SHP77 (cell line): ENCODE results near the gene GSG1L.
"Not testable (repeated sequence)": the region's sequence is repeated elsewhere in the genome, so short reads cannot be mapped to it uniquely, and the experiment has no call there.

Experiments used
- DNase-seq, 2 experiments: peaks; one replicate each; lab custom pipeline; 2025; lab: John Stamatoyannopoulos, UW

Gene GSG1L

DNA sequence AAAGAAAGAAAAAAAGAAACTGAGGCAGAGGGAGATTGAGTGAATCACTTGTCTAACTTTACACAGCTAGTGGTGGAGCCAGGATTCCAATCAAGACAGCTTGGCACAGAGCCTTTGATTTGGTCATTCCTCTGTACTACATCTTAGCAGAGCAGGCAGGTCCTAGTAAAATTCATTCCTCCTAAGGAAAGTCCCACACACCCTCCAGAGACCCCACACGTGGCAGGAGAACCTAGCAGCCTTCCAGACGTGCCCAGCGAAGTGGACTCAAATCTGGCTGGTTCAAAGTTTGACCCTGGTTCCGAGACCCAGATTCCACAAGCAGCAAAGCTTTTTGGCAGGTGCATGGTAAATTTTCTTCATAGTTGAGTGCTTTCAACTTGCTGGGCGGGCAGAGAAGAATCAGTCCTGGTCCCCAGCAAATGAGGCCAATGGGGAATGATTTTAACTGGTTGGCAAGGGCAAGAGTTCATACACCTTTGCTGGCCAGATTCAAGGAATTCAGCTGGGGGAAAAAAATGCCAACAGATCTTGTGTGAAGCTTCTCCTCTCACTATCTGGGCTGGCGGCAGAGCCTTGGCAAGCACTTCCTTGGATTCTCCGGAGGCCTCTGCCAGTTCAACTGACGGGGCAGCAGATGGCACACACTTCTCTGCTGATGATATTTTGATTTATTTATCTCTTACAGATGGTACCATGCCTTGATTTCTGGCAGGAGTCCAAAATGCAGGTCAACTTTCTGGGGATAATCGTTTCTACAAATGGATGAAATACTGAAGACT is 82.4 kb downstream of the GSG1L start:
- DNase-seq: no peak

- DNase-seq: no peak
These were observed 83.3 kb downstream of the GSG1L start for GRCh38 chr16:27980076-27980775.

GRCh38 chr16:27979668-27980067 is 83.8 kb downstream of the GSG1L start:
- not testable (repeated sequence) for DNase-seq

GRCh38 chr16:27978876-27979275 is 84.6 kb downstream of the GSG1L start:
- DNase-seq: no peak

- no peak for DNase-seq
These were observed 85.5 kb downstream of the GSG1L start for GRCh38 chr16:27977966-27978365.

GRCh38 chr16:27976990-27977389 is 86.5 kb downstream of the GSG1L start:
- DNase-seq: no peak

DNA sequence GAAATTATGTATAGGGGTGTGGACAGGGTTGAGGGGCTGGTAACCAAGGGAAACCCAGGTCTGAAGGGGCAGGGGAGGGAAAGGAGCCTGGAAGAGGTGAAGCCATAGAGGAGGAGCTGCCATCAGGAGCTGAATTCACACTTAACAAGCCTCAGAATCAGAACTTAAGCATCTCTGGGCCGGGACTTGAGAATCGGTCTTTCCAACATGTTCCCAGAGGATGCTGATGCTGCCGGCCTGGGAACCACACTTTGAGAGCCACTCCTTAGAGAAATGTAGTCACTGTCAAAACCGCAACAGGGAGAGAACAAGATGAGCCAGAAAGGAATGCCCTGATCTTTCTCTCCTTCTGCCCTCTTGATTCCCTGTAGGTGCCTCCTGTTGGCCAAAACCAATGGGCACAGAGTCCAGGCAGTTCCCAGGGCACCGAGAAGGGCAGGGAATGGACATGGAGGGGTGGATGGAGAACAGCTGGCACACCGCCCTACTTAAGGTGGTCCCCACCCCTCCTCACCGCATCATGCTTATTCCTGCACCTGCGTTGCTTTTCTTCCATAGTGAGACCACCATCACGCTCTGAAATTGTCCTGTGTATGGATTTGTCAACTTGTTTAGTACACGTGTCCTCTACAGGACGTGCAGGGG is 88.5 kb downstream of the GSG1L start:
- no peak for DNase-seq

GRCh38 chr16:27973678-27974077 is 89.8 kb downstream of the GSG1L start:
- DNase-seq: no peak

DNA sequence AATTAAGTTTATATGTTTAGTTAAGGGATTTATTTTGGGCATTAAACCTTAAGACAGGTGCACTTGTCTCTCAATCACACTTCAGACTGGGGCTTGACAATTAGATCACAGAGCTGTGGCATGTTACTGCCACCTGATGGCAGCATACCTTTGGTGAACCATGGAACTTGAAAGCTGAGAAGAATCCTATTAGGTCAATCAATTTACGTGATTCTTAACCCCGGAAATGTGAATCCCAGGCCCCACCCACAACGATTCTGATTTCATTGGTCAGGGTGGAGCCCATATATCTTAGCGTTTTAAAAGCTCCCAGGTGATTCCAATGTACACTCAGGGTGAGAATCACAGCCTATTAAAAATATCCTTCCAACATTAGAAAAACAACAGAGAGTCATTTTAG is 91.0 kb downstream of the GSG1L start:
- peak; percentile 67 to 68 for DNase-seq

GRCh38 chr16:27969574-27969973 is 93.9 kb downstream of the GSG1L start:
- DNase-seq: no peak

DNA sequence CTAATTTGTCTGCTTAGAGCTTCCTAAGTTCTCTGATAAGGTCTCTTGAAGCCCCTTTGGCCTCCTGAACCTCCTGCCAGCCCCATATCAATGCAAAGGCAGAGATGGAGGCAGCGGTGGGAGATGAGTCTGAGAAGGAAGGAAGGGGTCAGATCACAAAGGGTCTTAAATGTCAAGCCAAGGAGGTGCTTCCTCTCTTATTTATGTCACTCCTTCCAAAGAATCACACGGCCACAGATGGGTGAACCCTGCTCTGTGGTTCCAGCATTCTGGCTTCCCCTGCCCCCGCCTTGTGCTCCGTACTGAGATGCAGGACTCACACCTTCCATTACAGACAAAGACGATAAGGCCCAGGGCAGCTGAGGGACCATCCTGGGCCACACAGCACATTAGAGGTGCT is 96.3 kb downstream of the GSG1L start:
- DNase-seq: no peak

GRCh38 chr16:27966756-27967155 is 96.8 kb downstream of the GSG1L start:
- no peak for DNase-seq

DNA sequence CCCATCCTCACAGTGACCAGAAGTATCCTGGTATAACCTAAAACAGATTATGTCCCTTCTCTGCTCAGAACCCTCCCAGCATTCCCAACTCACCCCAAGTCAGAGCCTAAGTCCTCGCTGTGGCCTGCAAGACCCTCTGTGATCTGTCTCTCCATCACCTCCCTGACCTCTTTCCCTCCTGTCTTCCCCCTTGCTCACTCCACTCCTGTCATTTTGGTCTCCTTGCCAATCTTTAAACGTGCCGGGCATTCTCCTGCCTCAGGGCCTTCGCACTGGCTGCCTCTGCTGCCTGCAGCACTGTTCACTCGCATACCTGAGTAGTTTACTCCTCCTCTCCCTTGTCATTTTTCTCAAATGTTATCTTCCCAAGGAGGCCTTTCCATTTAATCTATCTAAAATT is 97.7 kb downstream of the GSG1L start:
- DNase-seq: no peak

GRCh38 chr16:27963471-27963965 is 100.0 kb downstream of the GSG1L start:
- no peak for DNase-seq

DNA sequence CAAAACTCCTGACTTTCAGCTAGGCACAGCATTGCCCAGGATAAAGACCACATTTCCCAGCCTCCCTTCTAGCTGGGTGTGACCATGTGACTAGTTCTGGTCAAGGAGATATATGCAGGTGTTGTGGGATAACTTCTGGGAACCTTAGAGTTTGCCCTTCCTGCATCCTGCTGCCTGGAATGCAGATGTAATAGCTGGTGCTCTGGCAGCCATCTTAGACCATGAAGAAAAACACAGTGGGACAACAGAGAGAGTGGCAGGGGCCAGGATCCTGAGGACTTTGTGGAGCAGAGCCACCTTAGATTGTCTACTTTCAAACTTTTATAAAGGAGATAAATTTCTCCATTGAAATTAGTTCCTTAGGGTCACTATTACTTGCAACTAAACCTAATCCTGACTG is 101.3 kb downstream of the GSG1L start:
- no peak for DNase-seq

DNA sequence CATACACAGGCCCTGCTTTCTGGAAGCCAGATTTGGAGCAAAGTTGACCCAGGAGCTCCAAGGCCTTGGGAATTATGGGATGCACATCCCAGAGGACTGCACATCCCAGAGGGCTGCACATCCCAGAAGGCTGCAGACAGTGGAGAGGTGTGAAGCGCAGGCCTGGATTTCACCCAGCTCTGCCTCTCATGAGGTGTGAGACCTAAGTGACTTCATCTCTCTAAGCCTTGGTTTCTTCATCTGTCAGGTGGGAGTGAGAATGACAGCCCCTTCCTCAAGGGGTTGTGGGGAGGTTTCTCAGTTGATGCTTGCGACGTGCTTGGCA is 102.3 kb downstream of the GSG1L start:
- DNase-seq: no peak

DNA sequence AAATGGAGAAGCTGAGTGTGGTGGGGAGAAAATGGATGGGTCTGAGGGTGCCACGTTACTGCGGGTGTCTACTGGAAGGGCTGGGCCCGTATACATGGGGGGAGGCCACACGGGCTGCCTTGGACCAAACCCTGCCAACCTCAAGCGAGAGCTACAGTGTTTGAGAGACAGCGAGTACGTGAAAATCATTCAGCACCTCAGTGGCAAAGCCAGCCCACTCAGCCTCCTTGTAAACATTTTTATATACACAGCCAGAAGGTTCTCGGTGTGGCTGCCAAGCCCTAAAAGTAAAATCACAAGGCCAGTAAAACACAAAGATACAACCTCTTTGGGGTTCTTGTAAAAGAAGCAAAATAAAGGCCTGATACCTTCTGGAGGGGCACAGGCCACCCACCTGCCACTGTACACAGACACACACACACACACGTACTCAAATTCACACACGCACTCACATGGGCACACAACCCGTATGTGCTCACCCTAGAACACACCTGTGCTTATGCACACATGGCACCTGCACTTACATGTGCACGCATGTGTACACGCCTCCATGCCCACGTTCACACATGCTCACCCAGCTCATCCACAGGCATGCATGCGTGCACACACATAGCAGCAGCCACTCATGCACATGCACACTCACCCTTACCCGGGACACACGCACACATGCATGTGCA is 102.8 kb downstream of the GSG1L start:
- no peak for DNase-seq

GRCh38 chr16:27959914-27960313 is 103.6 kb downstream of the GSG1L start:
- no peak for DNase-seq

DNA sequence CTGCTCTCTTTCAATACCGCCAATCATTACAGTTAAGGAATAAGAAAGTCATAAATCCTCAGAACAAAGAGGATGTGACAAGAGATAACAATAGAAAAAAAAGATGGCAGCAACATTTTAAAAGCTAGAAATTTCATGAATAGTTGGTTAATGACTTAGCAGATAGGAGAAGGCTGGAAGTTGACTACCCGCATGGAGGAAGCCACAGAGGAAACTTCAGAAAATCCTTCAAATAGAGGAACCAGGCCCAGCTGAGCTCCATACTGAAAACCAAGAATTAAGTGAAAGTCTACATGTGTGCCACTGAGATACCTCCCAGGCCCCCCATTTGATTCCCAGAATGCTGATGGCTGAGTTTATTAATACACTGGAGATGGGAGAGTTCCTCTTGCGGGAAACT is 109.3 kb downstream of the GSG1L start:
- no peak for DNase-seq

DNA sequence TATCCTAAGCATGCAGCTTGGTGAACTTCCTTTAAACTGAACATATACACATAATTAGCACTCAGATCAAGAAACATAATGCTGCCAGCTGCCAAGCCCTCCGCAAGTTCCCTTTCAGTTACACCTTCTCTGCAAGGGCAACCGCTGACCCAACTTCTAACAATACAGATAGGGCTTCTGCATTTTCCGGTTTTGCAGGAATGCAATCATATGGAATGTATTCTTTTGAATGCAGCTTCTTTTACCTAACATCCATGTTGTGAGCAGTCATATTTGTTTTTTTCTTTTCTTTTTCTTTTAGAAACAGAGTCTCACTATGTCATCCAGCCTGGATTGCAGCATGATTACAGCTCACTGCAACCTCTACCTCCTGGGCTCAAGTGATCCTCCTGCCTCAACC is 110.7 kb downstream of the GSG1L start:
- no peak for DNase-seq

DNA sequence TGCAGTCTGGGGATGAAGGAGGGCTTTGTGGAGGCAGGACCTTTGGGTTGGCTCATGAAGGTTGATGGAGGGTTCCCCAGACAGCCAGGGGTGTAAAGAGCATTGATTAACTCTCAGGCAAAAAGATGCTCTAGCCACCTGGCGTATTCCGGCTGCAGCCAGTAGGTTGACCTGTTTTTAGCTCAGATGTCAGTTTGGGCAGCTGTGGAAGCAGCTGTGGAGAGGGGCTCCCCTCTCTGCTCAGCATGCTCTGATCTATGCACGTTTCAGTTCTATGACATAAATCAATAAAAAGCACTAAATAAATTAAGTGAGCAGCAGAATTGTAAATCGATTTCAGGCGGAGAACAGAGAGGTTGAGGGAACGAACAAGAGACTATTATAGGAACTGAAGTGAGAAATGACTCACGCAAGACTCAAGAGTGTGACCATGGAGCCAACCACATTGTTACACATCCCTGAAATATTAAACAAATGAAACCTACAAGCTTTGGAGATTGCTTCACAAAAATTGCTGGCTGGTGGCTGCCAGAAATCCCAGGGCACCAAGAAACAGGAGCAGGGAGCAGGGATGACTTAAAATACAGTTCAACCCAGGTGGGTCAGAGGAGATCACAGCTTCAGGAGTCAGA is 111.9 kb downstream of the GSG1L start:
- DNase-seq: no peak
